Stimulated activated CD4-positive, alpha-beta T cell treated with anti-CD3 and anti-CD28 coated beads, Interleukin-4, amount 100 ng/mL, for 48 hours (primary cell): ENCODE data around the gene SPINK4.

ENCODE experiments used
- DNase-seq, 2 donors: peaks; one replicate each; pipeline ENCODE4 v3.0.0-alpha.2; 2020; ENCODE audit warnings: low read depth in 2 of 2

The SPINK4 gene

GRCh38 chr9:33239921-33240320, at the start of gene SPINK4:
Gene SPINK4, plus strand, starts transcription at chr9:33240167. Its CDS starts 42 bp downstream, at chr9:33240209.
- no peak for DNase-seq

GRCh38 chr9:33192493-33193255, 47.3 kb upstream of the SPINK4 start:
- no peak for DNase-seq

GRCh38 chr9:33193818-33194217, 46.1 kb upstream of the SPINK4 start:
- DNase-seq: no peak

GRCh38 chr9:33196736-33197135, 43.2 kb upstream of the SPINK4 start:
- DNase-seq: no peak

- DNase-seq: no peak
Measured at GRCh38 chr9:33197279-33198152, 42.5 kb upstream of the SPINK4 start.

- no peak for DNase-seq
Measured at GRCh38 chr9:33198165-33198564, 41.8 kb upstream of the SPINK4 start.

- DNase-seq: no peak
Measured at GRCh38 chr9:33202018-33202417, 37.9 kb upstream of the SPINK4 start.

- DNase-seq: no peak
Measured at GRCh38 chr9:33202552-33203201, 37.3 kb upstream of the SPINK4 start.

- no peak for DNase-seq
Measured at GRCh38 chr9:33209394-33209793, 30.6 kb upstream of the SPINK4 start.

- no peak for DNase-seq
Measured at GRCh38 chr9:33210006-33210715, 29.8 kb upstream of the SPINK4 start.

GRCh38 chr9:33211695-33212393, 28.1 kb upstream of the SPINK4 start:
- no peak for DNase-seq

GRCh38 chr9:33220681-33221567, 19.0 kb upstream of the SPINK4 start:
- no peak for DNase-seq

GRCh38 chr9:33221568-33221884, 18.4 kb upstream of the SPINK4 start:
- DNase-seq: no peak

- no peak for DNase-seq
Measured at GRCh38 chr9:33222031-33222430, 17.9 kb upstream of the SPINK4 start.

GRCh38 chr9:33223696-33224095, 16.3 kb upstream of the SPINK4 start:
- no peak for DNase-seq

GRCh38 chr9:33225319-33226147, 14.4 kb upstream of the SPINK4 start:
- DNase-seq: peak; percentile 56 to 58

GRCh38 chr9:33227008-33227398, 13.0 kb upstream of the SPINK4 start:
- DNase-seq: no peak

- DNase-seq: no peak
Measured at GRCh38 chr9:33227741-33228140, 12.2 kb upstream of the SPINK4 start.

- DNase-seq: no peak
Measured at GRCh38 chr9:33228606-33229005, 11.4 kb upstream of the SPINK4 start.
